GM23248 (cell line): Measurements from ENCODE around the gene PPFIA1. TPM values are rescaled to one million over a fixed set of nuclear protein-coding genes. Genes with fewer than 3 reads are reported as not detected.

Source experiments
- DNase-seq: peaks from one replicate; pipeline ENCODE4 v3.0.0-alpha.2; 2015
- H2AFZ ChIP-seq: fragments of 200-600 bp; sonication (generic); 2 replicates; pipeline ENCODE4 v1.6.1; 2016; ENCODE audit warnings: antibody characterized with exemption
- H3F3A ChIP-seq: fragments of 200-600 bp; sonication (generic); 2 replicates; pipeline ENCODE4 v1.6.1; 2016; ENCODE audit warnings: mild to moderate bottlenecking, antibody characterized with exemption, mixed run types; ENCODE audit not compliant: insufficient read depth
- H3K27ac ChIP-seq: fragments of 200-600 bp; sonication (generic); 2 replicates; pipeline ENCODE4 v1.5.1; 2016; ENCODE audit warnings: mild to moderate bottlenecking
- H3K27me3 ChIP-seq: fragments of 200-600 bp; sonication (generic); replicated peaks from 2 replicates; pipeline ENCODE4 v1.6.1; 2016; ENCODE audit warnings: mild to moderate bottlenecking; ENCODE audit not compliant: insufficient read depth
- H3K36me3 ChIP-seq: fragments of 200-600 bp; sonication (generic); 2 replicates; pipeline ENCODE4 v1.6.1; 2016; ENCODE audit warnings: low read depth, mild to moderate bottlenecking
- H3K4me1 ChIP-seq: fragments of 200-600 bp; sonication (generic); 2 replicates; pipeline ENCODE4 v1.6.1; 2016; ENCODE audit warnings: mild to moderate bottlenecking; ENCODE audit not compliant: insufficient read depth
- H3K4me2 ChIP-seq: fragments of 200-600 bp; sonication (generic); one replicate; pipeline ENCODE4 v1.6.1; 2016; ENCODE audit warnings: mild to moderate bottlenecking; ENCODE audit not compliant: unreplicated experiment
- H3K4me3 ChIP-seq: fragments of 200-600 bp; sonication (generic); 2 replicates; pipeline ENCODE4 v1.5.1; 2016; ENCODE audit warnings: mild to moderate bottlenecking
- H3K79me2 ChIP-seq: fragments of 200-600 bp; sonication (generic); 2 replicates; pipeline ENCODE4 v1.6.1; 2016; ENCODE audit warnings: mild to moderate bottlenecking; ENCODE audit not compliant: insufficient read depth
- H3K9ac ChIP-seq: fragments of 200-600 bp; sonication (generic); 2 replicates; pipeline ENCODE4 v1.6.1; 2016; ENCODE audit warnings: mild to moderate bottlenecking
- H3K9me2 ChIP-seq: fragments of 200-600 bp; sonication (generic); 2 replicates; pipeline ENCODE4 v1.6.1; 2016; ENCODE audit warnings: mixed run types, mild to moderate bottlenecking, moderate library complexity; ENCODE audit not compliant: insufficient read depth
- H3K9me3 ChIP-seq: fragments of 200-600 bp; sonication (generic); one replicate; pipeline ENCODE4 v1.6.1; 2017; ENCODE audit warnings: low read depth
- H4K20me1 ChIP-seq: fragments of 200-600 bp; sonication (generic); 2 replicates; pipeline ENCODE4 v1.6.0; 2016; ENCODE audit not compliant: insufficient read depth
- EZH2 ChIP-seq: fragments of 200-600 bp; sonication (generic); IDR thresholded peaks from 2 replicates; pipeline ENCODE4 v1.6.1; 2018; ENCODE audit warnings: antibody characterized with exemption, mild to moderate bottlenecking; ENCODE audit not compliant: insufficient read depth, poor library complexity, severe bottlenecking
- EZH2phosphoT487 ChIP-seq: fragments of 200-600 bp; sonication (generic); IDR thresholded peaks from 2 replicates; pipeline ENCODE4 v1.6.1; 2018; ENCODE audit warnings: antibody characterized with exemption, moderate library complexity, mild to moderate bottlenecking, low read depth; ENCODE audit not compliant: insufficient read depth
- WGBS, 2 experiments: methylation state at CpG; one replicate each; pipeline ENCODE4 v1.1.6; 2015 to 2017; ENCODE audit warnings: low lambda C conversion rate in 2 of 2, low coverage in 1 of 2; ENCODE audit errors: missing lambda C conversion rate in 2 of 2; 5-methylcytosine and 5-hydroxymethylcytosine counted together
- in situ Hi-C: fragments of 300-500 bp; cut with MboI; formaldehyde crosslinking; loops from 2 replicates; pipeline ENCODE4 v1.15.0; 2020
- polyA plus RNA-seq: library from polyadenylated mRNA; unstranded; fragments of >200 nt; fragmentation: Nextera tagmentation; extraction: Ambion mirVana; gene quantifications from 2 replicates; pipeline ENCODE4 v1.2.1, GENCODE V29; 2016
- total RNA-seq: library from RNA; depleted of rRNA; stranded (reverse); fragments of >200 nt; shearing (Covaris generic); gene quantifications from 2 replicates; pipeline ENCODE4 v1.2.3, GENCODE V29; 2014

The PPFIA1 gene
- total and polyA plus RNA-seq, 2 experiments from 2014 or later, result 22.8 to 36.9 TPM

DNA sequence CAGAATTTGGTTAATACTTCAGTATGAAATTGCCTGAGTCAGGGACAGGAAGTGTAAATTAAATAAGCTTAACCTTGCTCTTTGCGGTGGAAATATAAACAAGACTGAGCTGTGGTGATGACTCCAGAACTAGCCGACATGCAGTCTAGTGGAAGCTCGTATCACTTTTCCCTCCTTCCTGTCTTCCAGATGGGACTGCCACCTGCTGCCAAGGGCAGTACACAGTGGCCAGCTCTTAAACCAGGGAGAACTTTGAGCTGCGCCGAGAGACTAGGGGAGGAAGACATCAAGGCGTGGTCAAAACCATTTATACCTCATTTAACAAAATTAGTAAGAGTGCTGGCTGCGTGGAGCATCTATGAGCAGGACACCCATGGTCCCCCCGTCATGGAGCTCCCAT, 96.6 kb downstream of the PPFIA1 start:
- WGBS, 2 experiments, result 97% methylated on average over 8 of the region's 8 CpGs
- no peak overlapping the region for H3K27ac ChIP-seq
- 0 out of 2 replicates have a peak, but pooled peaks cover 3% of the 10 kb centered on the region for H3K9me2 ChIP-seq
- H3K79me2 ChIP-seq, result peaks cover 27% of the 10 kb centered on the region
- no peak overlapping the region for H2AFZ ChIP-seq
- no peak overlapping the region for H3K9ac ChIP-seq
- H3K36me3 ChIP-seq, result peaks cover 23% of the 10 kb centered on the region
- no peak for DNase-seq
- no peak for TF ChIP-seq EZH2phosphoT487
- TF ChIP-seq EZH2, result no peak
- peaks cover 4% of the 10 kb centered on the region; the same call in 1 of the 2 replicates for H4K20me1 ChIP-seq
- no peaks in the 10 kb centered on the region for H3F3A ChIP-seq
- no peaks in the 10 kb centered on the region for H3K4me1 ChIP-seq
- H3K27me3 ChIP-seq, result no peaks in the 10 kb centered on the region
- H3K4me3 ChIP-seq, result no peak overlapping the region
- no peaks in the 10 kb centered on the region for H3K9me3 ChIP-seq
- no peak overlapping the region for H3K4me2 ChIP-seq
- in situ Hi-C loops, result no loop called here

DNA sequence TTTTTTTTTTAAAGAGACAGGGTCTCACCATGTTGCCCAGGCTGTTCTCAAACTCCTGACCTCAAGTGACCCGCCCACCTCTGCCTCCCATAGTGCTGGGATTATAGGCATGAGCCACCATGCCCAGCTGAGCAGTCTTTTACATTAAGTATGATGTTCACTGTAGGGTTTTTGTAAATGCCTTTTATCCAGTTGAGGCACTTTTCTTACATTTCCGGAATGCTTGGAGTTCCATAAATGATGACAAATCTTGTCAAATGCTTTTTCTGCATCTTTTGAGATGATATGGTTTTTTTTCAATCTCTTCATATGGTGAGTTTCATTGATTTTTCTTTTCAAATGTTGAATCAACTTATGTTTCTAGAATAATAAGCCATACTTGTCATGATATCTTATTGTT, 98.5 kb downstream of the PPFIA1 start:
- in situ Hi-C loops, result no loop called here
- Histone ChIP-seq H3F3A (no peaks in the 10 kb centered on the region), H3K9ac (no peak overlapping the region), H3K9me3 (no peaks in the 10 kb centered on the region), H3K4me1 (no peaks in the 10 kb centered on the region), H3K27ac (no peak overlapping the region), H2AFZ (no peak overlapping the region), H3K36me3 (peaks cover 26% of the 10 kb centered on the region), H3K27me3 (no peaks in the 10 kb centered on the region), H3K4me3 (no peak overlapping the region), H3K4me2 (no peak overlapping the region), H3K9me2 (0 out of 2 replicates have a peak, but pooled peaks cover 3% of the 10 kb centered on the region), H3K79me2 (peaks cover 27% of the 10 kb centered on the region), H4K20me1 (peaks cover 4% of the 10 kb centered on the region; the same call in 1 of the 2 replicates)
- TF ChIP-seq EZH2phosphoT487 (no peak), EZH2 (no peak)
- WGBS, 2 experiments, result 91 to 97% methylated on average over 2 of the region's 2 CpGs
- no peak for DNase-seq

DNA sequence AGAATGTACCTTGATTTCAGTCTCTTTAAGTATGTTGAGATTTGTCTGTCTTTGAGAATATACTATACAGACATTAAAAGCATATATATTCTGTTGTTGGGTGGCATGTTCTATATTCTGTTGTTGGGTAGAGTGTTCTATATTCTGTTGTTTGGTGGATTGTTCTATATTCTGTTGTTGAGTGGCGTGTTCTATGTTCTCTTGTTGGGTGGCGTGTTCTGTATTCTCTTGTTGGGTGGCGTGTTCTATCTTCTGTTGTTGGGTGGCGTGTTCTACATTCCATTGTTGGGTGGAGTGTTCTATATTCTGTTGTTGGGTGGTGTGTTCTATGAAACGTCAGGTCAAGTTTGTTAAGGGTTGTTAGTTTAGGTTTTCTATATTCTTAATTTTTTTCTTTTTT, 100.8 kb downstream of the PPFIA1 start:
- Histone ChIP-seq H3K9me3 (no peaks in the 10 kb centered on the region), H3K4me1 (no peaks in the 10 kb centered on the region), H3K9me2 (0 out of 2 replicates have a peak, but pooled peaks cover 3% of the 10 kb centered on the region), H3K27me3 (no peaks in the 10 kb centered on the region), H3K79me2 (peaks cover 27% of the 10 kb centered on the region), H3K4me3 (no peak overlapping the region), H3K9ac (no peak overlapping the region), H4K20me1 (peaks cover 4% of the 10 kb centered on the region; the same call in 1 of the 2 replicates), H2AFZ (no peak overlapping the region), H3K36me3 (peaks cover 23% of the 10 kb centered on the region), H3K27ac (no peak overlapping the region), H3K4me2 (no peak overlapping the region), H3F3A (no peaks in the 10 kb centered on the region)
- in situ Hi-C loops, result no loop called here
- no peak for DNase-seq
- WGBS, 2 experiments, result 65 to 71% methylated on average over 5 of the region's 5 CpGs
- TF ChIP-seq EZH2phosphoT487, result no peak
- no peak for TF ChIP-seq EZH2

DNA sequence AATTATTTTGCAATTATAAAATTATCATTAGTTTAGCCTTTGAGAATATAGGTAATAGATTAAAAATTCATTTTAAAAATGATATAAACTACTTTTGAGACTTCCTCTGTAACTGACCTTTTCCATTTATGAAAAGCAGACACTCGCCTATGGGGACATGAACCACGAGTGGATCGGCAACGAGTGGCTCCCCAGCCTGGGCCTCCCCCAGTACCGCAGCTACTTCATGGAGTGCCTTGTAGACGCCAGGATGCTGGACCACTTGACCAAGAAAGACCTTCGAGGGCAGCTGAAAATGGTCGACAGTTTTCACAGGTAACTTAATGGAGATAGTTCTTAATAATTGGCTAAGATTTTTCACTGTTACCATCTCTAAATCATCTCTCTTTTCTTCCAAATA, 101.6 kb downstream of the PPFIA1 start:
- DNase-seq, result no peak
- WGBS, 2 experiments, result 91% methylated on average over 8 of the region's 8 CpGs
- no peaks in the 10 kb centered on the region for H3K27me3 ChIP-seq
- no peaks in the 10 kb centered on the region for H3F3A ChIP-seq
- H2AFZ ChIP-seq, result no peak overlapping the region
- H3K36me3 ChIP-seq, result peaks cover 31% of the 10 kb centered on the region
- peaks cover 4% of the 10 kb centered on the region; the same call in 1 of the 2 replicates for H4K20me1 ChIP-seq
- no peak overlapping the region for H3K4me2 ChIP-seq
- H3K27ac ChIP-seq, result no peak overlapping the region
- H3K9me3 ChIP-seq, result no peaks in the 10 kb centered on the region
- no peak overlapping the region for H3K4me3 ChIP-seq
- H3K4me1 ChIP-seq, result no peaks in the 10 kb centered on the region
- TF ChIP-seq EZH2, result no peak
- in situ Hi-C loops, result no loop called here
- 0 out of 2 replicates have a peak, but pooled peaks cover 3% of the 10 kb centered on the region for H3K9me2 ChIP-seq
- peaks cover 27% of the 10 kb centered on the region for H3K79me2 ChIP-seq
- H3K9ac ChIP-seq, result no peak overlapping the region

DNA sequence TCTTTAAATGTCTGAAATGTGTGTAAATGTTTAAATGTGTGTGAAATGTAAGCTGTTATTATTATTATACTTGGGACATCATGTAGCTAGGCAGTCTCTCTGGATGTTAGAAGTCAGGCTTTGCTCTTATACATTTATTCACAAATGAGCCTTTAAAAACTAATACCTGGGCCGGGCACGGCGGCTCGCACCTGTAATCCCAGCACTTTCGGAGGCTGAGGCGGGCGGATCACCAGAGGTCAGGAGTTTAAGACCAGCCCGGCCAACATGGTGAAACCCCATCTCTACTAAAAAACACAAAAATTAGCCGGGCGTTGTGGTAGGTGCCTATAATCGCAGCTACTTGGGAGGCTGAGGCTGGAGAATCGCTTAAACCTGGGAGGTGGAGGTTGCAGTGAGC, 106.1 kb downstream of the PPFIA1 start:
- H3K36me3 ChIP-seq, result peaks cover 49% of the 10 kb centered on the region
- H3K9me3 ChIP-seq, result no peaks in the 10 kb centered on the region
- no peak overlapping the region for H2AFZ ChIP-seq
- no peak overlapping the region for H3K27ac ChIP-seq
- peaks cover 5% of the 10 kb centered on the region for H3F3A ChIP-seq
- WGBS, 2 experiments, result 98 to 99% methylated on average over 11 to 12 of the region's 12 CpGs
- peaks cover 3% of the 10 kb centered on the region for H3K79me2 ChIP-seq
- H3K4me1 ChIP-seq, result peaks cover 4% of the 10 kb centered on the region
- no peak overlapping the region for H3K4me2 ChIP-seq
- no peak overlapping the region for H3K4me3 ChIP-seq
- no peaks in the 10 kb centered on the region; the same call in 1 of the 2 replicates for H4K20me1 ChIP-seq
- no peak overlapping the region for H3K9ac ChIP-seq
- H3K9me2 ChIP-seq, result no peaks in the 10 kb centered on the region
- H3K27me3 ChIP-seq, result no peaks in the 10 kb centered on the region
- in situ Hi-C loops, result no loop called here
- TF ChIP-seq EZH2 (no peak), EZH2phosphoT487 (no peak)
- DNase-seq, result no peak
